Central memory CD8-positive, alpha-beta T cell (primary cell): ENCODE results near the gene CFAP210.

ENCODE experiments used
- ATAC-seq: fragments of 150-1000 bp; cut with Tn5 transposase; replicated peaks from 2 replicates; pipeline ENCODE4 v1.10.0; 2022; ENCODE audit warnings: mild to moderate bottlenecking, moderate FRiP score, moderate number of reproducible peaks; ENCODE audit not compliant: poor library complexity, severe bottlenecking; ENCODE audit errors: extremely low read depth
- DNase-seq, 2 donors: peaks; one replicate each; pipeline ENCODE4 v3.0.0; 2021; ENCODE audit warnings: low spot score in 2 of 2
- H3K27ac Mint-ChIP-seq: one replicate; pipeline ENCODE4 v1.8.0; 2022; ENCODE audit warnings: low read depth, mild to moderate bottlenecking, moderate library complexity, mixed read lengths
- H3K27me3 Mint-ChIP-seq: one replicate; pipeline ENCODE4 v1.8.0; 2022; ENCODE audit warnings: mixed read lengths
- H3K36me3 Mint-ChIP-seq: one replicate; pipeline ENCODE4 v1.8.0; 2022; ENCODE audit warnings: mild to moderate bottlenecking, moderate library complexity, mixed read lengths; ENCODE audit not compliant: insufficient read depth
- H3K4me1 Mint-ChIP-seq: one replicate; pipeline ENCODE4 v1.8.0; 2022; ENCODE audit warnings: mixed read lengths
- H3K4me3 Mint-ChIP-seq: one replicate; pipeline ENCODE4 v1.8.0; 2022; ENCODE audit warnings: mild to moderate bottlenecking, moderate library complexity, mixed read lengths
- H3K9me3 Mint-ChIP-seq: one replicate; pipeline ENCODE4 v1.8.0; 2022; ENCODE audit warnings: mixed read lengths

Gene CFAP210

DNA sequence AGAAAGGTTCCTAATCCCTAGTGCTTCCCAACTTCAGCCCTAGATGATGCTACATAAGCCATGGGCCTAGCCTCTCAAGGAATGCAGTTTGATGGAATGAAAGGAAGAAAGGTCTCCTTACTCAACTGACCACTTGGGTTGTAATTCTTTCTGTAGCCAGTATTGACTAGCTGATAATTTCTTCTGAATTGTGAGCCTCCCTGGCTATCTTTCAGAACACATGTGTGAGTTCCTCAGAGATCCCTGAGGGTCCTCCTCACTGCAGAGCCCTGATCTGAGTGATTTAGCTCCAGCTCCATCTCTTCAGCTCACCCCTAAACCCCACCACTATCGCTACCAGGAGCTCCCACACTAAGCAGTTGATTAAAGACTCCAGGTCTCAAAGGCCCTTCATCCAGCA is 31.5 kb downstream of the CFAP210 start:
- no peak overlapping the region for H3K27ac Mint-ChIP-seq
- ATAC-seq, result no peak
- H3K36me3 Mint-ChIP-seq, result no peaks in the 10 kb centered on the region

DNA sequence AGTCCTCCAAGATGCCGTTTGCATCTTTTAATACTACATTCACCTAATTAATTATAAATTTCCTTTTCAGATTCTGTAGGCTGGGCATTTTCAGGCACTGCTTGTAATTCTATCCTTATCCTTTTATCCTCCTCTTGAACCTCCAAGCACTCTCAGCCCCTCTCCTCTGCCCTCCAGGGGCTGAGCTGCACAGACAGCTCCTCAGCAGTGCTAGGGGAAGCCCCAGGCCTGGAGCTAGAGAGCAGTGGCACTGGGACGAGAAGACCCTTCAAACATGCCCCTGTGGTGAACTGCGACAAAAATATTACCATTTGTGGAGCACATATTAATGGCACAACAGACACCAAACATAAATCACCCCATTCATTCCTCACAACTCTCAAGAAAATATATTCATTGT is 32.9 kb downstream of the CFAP210 start:
- ATAC-seq, result no peak
- DNase-seq, result no peak
- H3K27me3 Mint-ChIP-seq, result peaks cover 10% of the 10 kb centered on the region
- no peak overlapping the region for H3K27ac Mint-ChIP-seq
- no peak overlapping the region for H3K4me3 Mint-ChIP-seq
- no peaks in the 10 kb centered on the region for H3K36me3 Mint-ChIP-seq
- H3K4me1 Mint-ChIP-seq, result no peaks in the 10 kb centered on the region
- no peaks in the 10 kb centered on the region for H3K9me3 Mint-ChIP-seq

More for the DNA sequence above, 31.5 kb downstream of the CFAP210 start:
- no peak for DNase-seq
- Mint-ChIP-seq H3K9me3 (no peaks in the 10 kb centered on the region), H3K27me3 (peaks cover 10% of the 10 kb centered on the region), H3K4me1 (no peaks in the 10 kb centered on the region), H3K4me3 (no peak overlapping the region)

DNA sequence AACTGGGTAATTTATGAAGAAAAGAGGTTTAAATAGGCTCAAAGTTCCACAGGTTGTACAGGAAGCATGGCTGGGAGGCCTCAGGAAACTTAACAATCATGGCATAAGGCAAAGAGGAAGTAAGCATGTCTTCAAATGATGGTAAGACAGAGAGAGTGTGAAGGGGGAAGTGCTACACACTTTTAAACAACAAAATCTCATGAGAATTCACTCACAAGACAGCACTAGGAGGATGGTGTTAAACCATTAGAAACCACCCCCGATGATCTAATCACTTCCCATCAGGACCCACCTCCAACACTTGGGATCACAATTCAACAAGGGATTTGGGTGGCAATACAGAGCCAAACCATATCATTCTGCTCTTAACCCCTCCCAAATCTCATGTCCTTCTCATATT is 34.9 kb downstream of the CFAP210 start:
- H3K36me3 Mint-ChIP-seq, result no peaks in the 10 kb centered on the region
- no peak overlapping the region for H3K4me3 Mint-ChIP-seq
- H3K27ac Mint-ChIP-seq, result no peak overlapping the region
- ATAC-seq, result no peak
- peaks cover 10% of the 10 kb centered on the region for H3K27me3 Mint-ChIP-seq
- no peaks in the 10 kb centered on the region for H3K4me1 Mint-ChIP-seq
- H3K9me3 Mint-ChIP-seq, result no peaks in the 10 kb centered on the region
- no peak for DNase-seq

DNA sequence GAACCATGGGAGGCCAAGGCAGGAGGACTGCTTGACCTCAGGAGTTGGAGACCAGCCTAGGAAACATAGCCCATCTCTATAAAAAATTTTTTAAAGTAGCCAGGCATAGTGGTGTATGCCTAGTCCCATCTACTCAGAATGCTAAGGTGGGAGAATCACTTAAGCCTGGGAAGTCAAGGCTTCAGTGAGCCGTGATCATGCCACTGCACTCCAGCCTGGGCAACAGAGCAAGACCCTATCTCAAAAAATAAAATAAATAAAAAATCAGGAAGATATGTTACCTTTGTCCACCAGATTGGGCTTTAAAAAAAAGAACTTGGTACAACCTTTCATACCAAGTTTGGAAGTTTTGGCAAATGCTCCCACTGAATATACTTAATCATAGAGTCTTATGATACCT is 35.3 kb downstream of the CFAP210 start:
- Mint-ChIP-seq H3K27ac (no peak overlapping the region), H3K4me3 (no peak overlapping the region), H3K9me3 (no peaks in the 10 kb centered on the region), H3K36me3 (no peaks in the 10 kb centered on the region), H3K4me1 (no peaks in the 10 kb centered on the region), H3K27me3 (peaks cover 10% of the 10 kb centered on the region)
- ATAC-seq (no peak), DNase-seq (no peak)

DNA sequence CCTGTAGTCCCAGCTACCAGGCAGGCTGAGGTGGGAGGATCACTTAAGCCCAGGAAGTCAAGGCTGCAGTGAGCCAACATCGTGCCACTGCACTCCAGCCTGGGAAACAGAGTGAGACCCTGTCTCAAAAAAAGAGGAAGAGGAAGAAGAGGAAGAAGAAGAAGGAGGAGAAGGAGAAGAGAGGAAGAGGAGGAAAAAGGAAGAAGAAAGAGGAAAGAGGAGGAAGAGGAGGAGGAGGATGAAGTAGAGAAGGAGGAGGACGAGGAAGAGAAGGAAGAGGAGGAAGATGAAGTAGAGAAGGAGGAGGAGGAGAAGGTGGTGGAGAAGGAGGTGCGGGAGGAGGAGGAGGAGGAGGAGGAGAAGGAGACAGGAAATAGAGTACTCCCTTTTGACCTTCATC is 38.0 kb downstream of the CFAP210 start:
- Mint-ChIP-seq H3K4me3 (no peak overlapping the region), H3K9me3 (no peaks in the 10 kb centered on the region), H3K27ac (no peak overlapping the region), H3K27me3 (peaks cover 2% of the 10 kb centered on the region), H3K4me1 (no peaks in the 10 kb centered on the region), H3K36me3 (no peaks in the 10 kb centered on the region)
- ATAC-seq, result no peak
- DNase-seq, result no peak

DNA sequence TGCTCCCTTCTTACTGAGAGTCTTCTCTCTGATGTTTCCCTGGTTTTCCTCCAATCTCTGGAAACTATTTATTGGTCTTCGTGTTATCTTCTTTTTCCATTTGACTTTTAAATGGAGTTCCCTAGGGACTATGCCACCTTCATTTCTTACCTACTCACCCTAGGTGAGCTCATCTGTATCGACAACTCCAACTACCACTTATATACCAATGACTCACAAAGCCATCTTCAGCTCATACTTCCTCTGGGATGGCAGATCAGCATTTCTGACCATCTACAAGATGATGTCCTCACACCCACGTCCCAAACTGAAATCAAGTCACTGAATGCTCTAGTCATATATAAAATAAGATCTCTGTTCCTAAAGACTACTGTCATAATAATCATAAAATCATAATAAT is 40.6 kb downstream of the CFAP210 start:
- H3K27me3 Mint-ChIP-seq, result no peaks in the 10 kb centered on the region
- no peaks in the 10 kb centered on the region for H3K4me1 Mint-ChIP-seq
- H3K4me3 Mint-ChIP-seq, result no peak overlapping the region
- DNase-seq (no peak), ATAC-seq (no peak)
- H3K36me3 Mint-ChIP-seq, result no peaks in the 10 kb centered on the region
- H3K9me3 Mint-ChIP-seq, result no peaks in the 10 kb centered on the region
- H3K27ac Mint-ChIP-seq, result no peak overlapping the region

DNA sequence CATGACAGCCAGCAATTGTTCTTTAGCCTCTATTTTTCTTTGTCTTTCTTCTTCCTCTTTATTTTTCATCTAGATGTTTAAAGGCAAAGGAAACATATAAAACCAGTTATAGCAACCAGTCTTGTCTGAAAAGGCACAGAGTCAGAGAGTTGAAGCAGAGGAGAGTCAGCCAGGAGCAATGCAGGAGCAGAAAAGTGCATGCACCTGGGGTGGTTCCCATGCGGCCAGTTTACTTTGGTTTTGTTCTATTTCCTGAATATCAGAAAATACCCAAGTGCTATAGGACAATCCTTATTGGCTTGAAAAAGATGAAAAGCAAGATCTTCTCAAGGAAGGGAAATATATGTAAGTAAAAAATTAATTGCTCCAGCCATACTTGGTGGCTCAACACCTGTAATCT is 44.9 kb downstream of the CFAP210 start:
- no peaks in the 10 kb centered on the region for H3K4me1 Mint-ChIP-seq
- H3K27ac Mint-ChIP-seq, result no peak overlapping the region
- DNase-seq, result no peak
- no peaks in the 10 kb centered on the region for H3K27me3 Mint-ChIP-seq
- no peak for ATAC-seq
- no peaks in the 10 kb centered on the region for H3K9me3 Mint-ChIP-seq
- no peaks in the 10 kb centered on the region for H3K36me3 Mint-ChIP-seq
- H3K4me3 Mint-ChIP-seq, result no peak overlapping the region

DNA sequence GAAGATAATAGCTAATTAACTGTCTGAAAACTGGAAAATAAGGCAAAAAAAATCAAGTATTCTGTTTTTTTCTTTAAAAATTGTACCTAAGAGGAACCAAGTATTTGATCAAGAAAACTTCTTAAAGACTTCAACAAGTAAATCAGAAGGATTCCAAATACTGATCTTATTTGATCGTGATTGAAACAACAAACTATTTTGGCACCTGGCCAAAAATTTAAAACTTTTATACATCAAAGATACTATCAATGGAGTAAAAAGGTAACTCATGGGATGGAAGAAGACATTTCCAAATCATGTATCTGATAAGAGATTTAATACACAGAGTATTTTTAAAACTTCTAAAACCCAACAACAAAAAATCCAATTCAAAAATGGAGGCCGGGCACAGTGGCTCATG is 46.7 kb downstream of the CFAP210 start:
- Mint-ChIP-seq H3K4me1 (no peaks in the 10 kb centered on the region), H3K36me3 (no peaks in the 10 kb centered on the region), H3K27me3 (no peaks in the 10 kb centered on the region), H3K4me3 (no peak overlapping the region), H3K9me3 (no peaks in the 10 kb centered on the region), H3K27ac (no peak overlapping the region)
- ATAC-seq (no peak), DNase-seq (no peak)

DNA sequence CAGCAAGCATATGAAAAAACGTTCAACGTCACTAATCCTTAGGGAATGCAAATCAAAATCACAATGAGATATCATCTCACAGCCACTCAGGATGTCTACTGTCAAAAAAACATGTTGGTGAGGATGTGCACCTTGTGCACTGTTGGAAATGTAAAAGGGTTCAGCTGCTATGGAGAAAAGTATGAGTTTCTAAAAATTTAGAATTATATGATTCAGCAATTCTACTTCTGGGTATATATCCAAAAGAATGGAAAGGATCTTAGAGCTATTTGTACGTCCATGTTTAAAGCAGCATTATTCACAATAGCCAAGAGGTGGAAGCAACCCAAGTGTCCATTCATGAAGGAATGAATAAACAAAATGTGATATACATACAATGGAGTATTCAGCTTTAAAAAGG is 50.0 kb downstream of the CFAP210 start:
- Mint-ChIP-seq H3K9me3 (no peaks in the 10 kb centered on the region), H3K36me3 (peaks cover 3% of the 10 kb centered on the region), H3K4me1 (no peaks in the 10 kb centered on the region), H3K27ac (no peak overlapping the region), H3K27me3 (no peaks in the 10 kb centered on the region), H3K4me3 (no peak overlapping the region)
- no peak for DNase-seq
- no peak for ATAC-seq

DNA sequence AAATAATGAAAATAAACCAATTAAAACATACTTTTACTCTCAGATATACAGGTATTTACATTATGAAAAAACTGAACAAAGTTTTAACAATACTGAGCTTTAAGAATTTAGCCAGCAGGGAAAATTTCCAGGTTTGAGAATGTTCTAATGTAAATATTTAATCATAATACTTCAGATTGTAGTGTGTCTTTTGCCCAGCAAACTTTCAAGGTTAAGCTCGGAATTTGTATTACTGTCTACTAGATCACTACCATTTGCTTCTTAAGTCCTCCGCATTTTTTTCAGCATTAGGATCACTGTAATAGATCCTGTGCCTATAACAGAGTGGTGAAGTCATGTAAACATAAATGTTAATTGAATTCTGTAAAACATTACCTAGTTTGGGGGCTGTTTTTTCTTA is 52.7 kb downstream of the CFAP210 start:
- H3K9me3 Mint-ChIP-seq, result no peaks in the 10 kb centered on the region
- no peak overlapping the region for H3K27ac Mint-ChIP-seq
- DNase-seq (no peak), ATAC-seq (no peak)
- H3K36me3 Mint-ChIP-seq, result peaks cover 9% of the 10 kb centered on the region
- H3K4me1 Mint-ChIP-seq, result no peaks in the 10 kb centered on the region
- H3K27me3 Mint-ChIP-seq, result no peaks in the 10 kb centered on the region
- no peak overlapping the region for H3K4me3 Mint-ChIP-seq

DNA sequence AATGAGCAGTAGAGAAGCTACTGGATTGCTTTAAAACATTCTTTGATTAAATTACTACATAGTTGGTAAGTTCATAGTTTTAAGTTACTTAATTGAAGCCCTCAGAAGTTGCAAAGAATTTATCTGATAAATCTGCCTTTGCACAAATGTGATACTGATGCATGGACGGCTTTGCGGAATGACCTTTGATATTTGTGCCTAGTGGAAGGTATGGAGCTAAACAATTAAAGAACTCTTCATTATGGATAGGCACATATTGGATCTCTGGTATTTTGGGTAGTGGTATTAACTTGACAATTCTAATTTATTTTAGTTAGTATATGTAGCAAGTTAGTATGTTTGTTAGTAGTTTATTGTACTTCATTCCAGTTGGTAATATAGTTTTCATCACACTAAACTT is 54.1 kb downstream of the CFAP210 start:
- no peak for DNase-seq
- H3K4me1 Mint-ChIP-seq, result no peaks in the 10 kb centered on the region
- no peaks in the 10 kb centered on the region for H3K27me3 Mint-ChIP-seq
- H3K9me3 Mint-ChIP-seq, result no peaks in the 10 kb centered on the region
- H3K27ac Mint-ChIP-seq, result no peak overlapping the region
- no peak overlapping the region for H3K4me3 Mint-ChIP-seq
- H3K36me3 Mint-ChIP-seq, result peaks cover 9% of the 10 kb centered on the region
- no peak for ATAC-seq

DNA sequence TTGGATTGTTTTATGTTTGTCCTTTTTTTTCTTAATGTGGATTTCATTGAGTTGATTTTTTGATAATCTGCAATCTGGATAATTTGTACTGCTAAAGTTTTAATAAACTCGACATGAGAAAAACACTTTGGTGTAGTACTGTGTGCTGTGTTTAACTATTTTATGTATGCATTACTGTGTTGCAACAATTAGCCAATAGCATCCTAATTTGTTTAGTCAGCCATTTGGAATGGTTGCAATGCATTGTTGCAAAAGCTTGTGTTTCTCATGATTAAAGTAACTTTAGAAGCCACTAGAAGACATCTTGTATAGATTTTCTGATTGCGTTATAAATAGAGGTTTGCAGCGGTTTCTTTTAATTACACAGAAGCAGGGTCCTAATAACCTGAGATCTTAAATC is 56.6 kb downstream of the CFAP210 start:
- DNase-seq (no peak), ATAC-seq (no peak)
- Mint-ChIP-seq H3K9me3 (no peaks in the 10 kb centered on the region), H3K27me3 (no peaks in the 10 kb centered on the region), H3K4me3 (no peak overlapping the region), H3K27ac (no peak overlapping the region), H3K4me1 (no peaks in the 10 kb centered on the region), H3K36me3 (peaks cover 28% of the 10 kb centered on the region)

DNA sequence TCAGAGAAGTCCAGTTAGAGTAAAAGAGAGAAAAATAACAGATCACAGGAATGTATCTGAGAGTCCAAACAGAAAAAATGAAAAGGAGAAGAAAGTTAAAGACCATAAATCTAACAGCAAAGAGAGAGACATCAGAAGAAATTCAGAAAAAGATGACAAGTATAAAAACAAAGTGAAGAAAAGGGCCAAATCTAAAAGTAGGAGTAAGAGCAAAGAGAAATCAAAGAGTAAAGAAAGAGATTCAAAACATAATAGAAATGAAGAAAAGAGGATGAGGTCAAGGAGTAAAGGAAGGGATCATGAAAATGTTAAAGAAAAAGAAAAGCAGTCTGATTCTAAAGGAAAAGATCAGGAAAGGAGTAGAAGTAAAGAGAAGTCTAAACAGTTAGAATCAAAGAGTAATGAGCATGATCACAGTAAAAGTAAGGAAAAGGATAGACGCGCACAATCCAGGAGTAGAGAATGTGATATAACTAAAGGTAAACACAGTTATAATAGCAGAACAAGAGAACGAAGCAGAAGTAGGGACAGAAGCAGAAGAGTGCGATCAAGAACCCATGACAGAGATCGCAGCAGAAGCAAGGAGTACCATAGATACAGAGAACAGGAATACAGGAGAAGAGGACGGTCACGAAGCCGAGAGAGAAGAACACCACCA is 57.6 kb downstream of the CFAP210 start:
- Mint-ChIP-seq H3K9me3 (no peaks in the 10 kb centered on the region), H3K4me3 (no peak overlapping the region), H3K36me3 (peaks cover 34% of the 10 kb centered on the region), H3K4me1 (no peaks in the 10 kb centered on the region), H3K27me3 (no peaks in the 10 kb centered on the region), H3K27ac (no peak overlapping the region)
- DNase-seq, result no peak
- ATAC-seq, result no peak

DNA sequence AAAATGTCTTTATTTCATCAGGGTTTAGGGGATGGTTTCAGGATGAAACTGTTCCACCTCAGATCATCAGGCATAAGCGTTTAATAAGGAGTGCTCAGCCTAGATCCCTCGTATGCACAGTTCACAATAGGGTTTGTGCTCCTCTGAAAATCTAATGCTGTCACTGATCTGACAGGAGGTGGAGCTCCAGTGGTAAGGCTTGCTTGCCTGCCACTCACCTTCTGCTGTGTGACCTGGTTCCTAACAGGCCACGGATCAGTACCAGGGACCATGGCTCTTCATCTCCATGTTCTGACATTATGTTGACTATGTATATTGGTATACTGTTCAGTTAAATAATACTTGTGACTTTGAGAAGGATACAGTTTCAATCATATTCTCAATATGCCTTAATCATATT is 68.4 kb downstream of the CFAP210 start:
- H3K4me1 Mint-ChIP-seq, result peaks cover 12% of the 10 kb centered on the region
- ATAC-seq (no peak), DNase-seq (no peak)
- peaks cover 41% of the 10 kb centered on the region for H3K36me3 Mint-ChIP-seq
- no peaks in the 10 kb centered on the region for H3K27me3 Mint-ChIP-seq
- no peak overlapping the region for H3K4me3 Mint-ChIP-seq
- no peak overlapping the region for H3K27ac Mint-ChIP-seq
- no peaks in the 10 kb centered on the region for H3K9me3 Mint-ChIP-seq
